ENCODE results near the gene RFX2.

Gene RFX2

GRCh38 chr19:5997371-5997770, 112.9 kb downstream of the RFX2 start:
- Histone ChIP-seq H3K4me3 (ENCODE audit: low read depth in 1 of 2, low read length in 1 of 2) (no peak overlapping the region), H3K36me3 (peaks cover 93% of the 10 kb centered on the region), H3K4me1 (ENCODE audit: control insufficient read depth in 1 of 2, insufficient read depth in 1 of 2, low read depth in 1 of 2, low read length in 1 of 2) (no peaks in the 10 kb centered on the region), H3K9me3 (no peaks in the 10 kb centered on the region), H3K27ac (no peak overlapping the region), H3K27me3 (no peaks in the 10 kb centered on the region)
- no peak for TF ChIP-seq CTCF (IDR thresholded peaks at IDR 0.05)

DNA sequence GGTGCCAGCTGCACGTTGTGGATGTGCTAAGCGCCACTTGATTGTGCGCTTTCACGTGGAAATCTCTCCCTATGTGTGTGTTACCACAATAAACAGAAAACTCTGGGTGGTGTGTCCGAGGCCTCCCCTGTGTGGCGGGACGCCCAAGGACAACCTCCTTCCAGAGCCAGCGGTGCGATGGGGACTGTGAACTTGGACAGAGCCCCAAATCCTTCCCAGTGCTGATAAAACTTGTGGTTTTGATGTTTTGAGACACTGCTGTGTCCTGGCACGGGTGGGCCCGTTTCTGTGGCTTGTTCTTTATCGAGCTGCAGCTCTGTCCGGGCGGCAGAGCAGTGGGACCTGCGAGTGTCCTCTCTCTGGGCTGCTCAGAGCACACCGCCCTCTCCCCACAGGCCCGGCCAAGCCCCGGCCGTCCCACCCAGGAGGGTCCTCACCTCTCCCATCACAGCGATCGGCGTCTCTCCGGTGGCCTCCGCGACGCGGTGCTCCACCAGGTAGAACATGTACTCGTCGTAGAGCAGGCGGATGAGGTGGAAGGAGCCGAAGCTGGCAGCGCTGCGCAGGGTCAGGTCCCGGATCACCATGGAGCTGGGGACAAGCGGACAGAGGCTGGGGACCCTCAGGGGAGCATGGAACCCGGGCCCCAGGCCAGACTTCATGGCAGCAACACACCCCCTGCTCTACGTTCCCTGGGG, 113.5 kb downstream of the RFX2 start:
- no peaks in the 10 kb centered on the region for H3K27me3 ChIP-seq
- no peak for TF ChIP-seq CTCF (IDR thresholded peaks at IDR 0.05)
- H3K36me3 ChIP-seq, result peaks cover 92% of the 10 kb centered on the region
- H3K4me3 ChIP-seq (ENCODE audit: low read depth in 1 of 2, low read length in 1 of 2), result no peak overlapping the region
- H3K27ac ChIP-seq, result no peak overlapping the region
- no peaks in the 10 kb centered on the region for H3K9me3 ChIP-seq
- no peaks in the 10 kb centered on the region for H3K4me1 ChIP-seq (ENCODE audit: control insufficient read depth in 1 of 2, insufficient read depth in 1 of 2, low read depth in 1 of 2, low read length in 1 of 2)

DNA sequence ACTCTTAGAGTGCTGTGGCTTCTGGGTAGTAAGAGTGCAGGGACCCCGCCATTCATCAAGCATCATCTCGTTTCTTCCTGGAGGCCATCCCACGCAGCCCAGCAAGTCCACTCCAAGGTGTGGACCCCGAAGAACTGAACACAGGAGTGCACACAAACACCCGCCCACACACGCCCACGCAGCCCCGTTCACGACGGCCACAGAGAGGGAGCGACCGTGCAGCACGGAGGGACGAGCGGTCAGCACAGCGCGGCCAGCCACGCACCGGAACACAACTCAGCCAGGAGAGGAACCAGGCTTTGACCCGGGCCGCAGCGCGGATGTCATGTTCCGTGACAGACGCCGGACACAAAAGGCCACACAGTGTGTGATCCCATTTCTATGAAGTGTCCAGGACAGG, 114.2 kb downstream of the RFX2 start:
- Histone ChIP-seq H3K27ac (no peak overlapping the region), H3K4me3 (ENCODE audit: low read depth in 1 of 2, low read length in 1 of 2) (no peak overlapping the region), H3K9me3 (no peaks in the 10 kb centered on the region), H3K27me3 (no peaks in the 10 kb centered on the region), H3K4me1 (ENCODE audit: control insufficient read depth in 1 of 2, insufficient read depth in 1 of 2, low read depth in 1 of 2, low read length in 1 of 2) (no peaks in the 10 kb centered on the region), H3K36me3 (peaks cover 85% of the 10 kb centered on the region)
- no peak for TF ChIP-seq CTCF (IDR thresholded peaks at IDR 0.05)

- TF ChIP-seq CTCF (IDR thresholded peaks at IDR 0.05), result no peak
- Histone ChIP-seq H3K4me1 (ENCODE audit: control insufficient read depth in 1 of 2, insufficient read depth in 1 of 2, low read depth in 1 of 2, low read length in 1 of 2) (no peaks in the 10 kb centered on the region), H3K9me3 (no peaks in the 10 kb centered on the region), H3K27ac (no peak overlapping the region), H3K4me3 (ENCODE audit: low read depth in 1 of 2, low read length in 1 of 2) (no peak overlapping the region), H3K27me3 (no peaks in the 10 kb centered on the region), H3K36me3 (peaks cover 80% of the 10 kb centered on the region)
Observed at GRCh38 chr19:5995606-5996005, 114.7 kb downstream of the RFX2 start.

DNA sequence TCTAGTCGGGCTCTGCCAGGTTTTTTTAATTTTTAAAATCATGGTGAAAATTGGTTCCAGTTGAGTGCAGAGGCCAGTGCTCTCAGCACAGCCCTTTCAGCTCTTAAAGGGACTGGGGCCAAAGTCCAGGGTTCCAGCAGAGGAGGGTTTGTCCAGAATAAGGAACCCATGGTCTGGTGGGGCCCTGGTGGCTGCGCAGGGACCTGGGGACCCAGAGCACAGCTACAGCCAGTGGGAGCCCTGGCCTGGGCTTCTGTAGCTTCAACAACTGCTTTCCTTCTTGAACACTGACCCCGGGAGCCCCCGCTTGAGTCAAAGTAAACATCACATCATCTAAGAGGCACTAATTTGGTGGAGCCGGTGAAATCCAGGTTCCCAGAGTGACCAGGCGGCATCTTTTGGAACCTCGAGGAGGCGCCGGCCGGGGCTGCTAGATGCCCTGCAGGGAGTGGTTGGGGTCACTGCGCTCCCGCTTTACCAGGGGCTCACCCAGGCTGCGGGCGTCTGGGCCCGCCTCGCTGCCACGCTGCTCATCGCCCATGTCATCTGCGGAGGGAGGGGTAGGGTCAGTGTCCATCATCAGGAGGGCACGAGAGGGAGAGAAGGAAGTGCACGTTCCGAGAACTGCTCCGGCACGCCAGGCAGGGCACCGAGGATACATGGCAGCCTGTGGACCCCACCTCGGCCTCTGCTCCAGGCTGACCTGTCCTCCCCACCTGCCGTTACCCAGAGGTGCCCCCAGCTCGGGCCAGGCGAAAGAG, 115.7 kb downstream of the RFX2 start:
- Histone ChIP-seq H3K27me3 (no peaks in the 10 kb centered on the region), H3K9me3 (no peaks in the 10 kb centered on the region), H3K36me3 (peaks cover 70% of the 10 kb centered on the region), H3K4me3 (ENCODE audit: low read depth in 1 of 2, low read length in 1 of 2) (no peak overlapping the region), H3K4me1 (ENCODE audit: control insufficient read depth in 1 of 2, insufficient read depth in 1 of 2, low read depth in 1 of 2, low read length in 1 of 2) (no peaks in the 10 kb centered on the region), H3K27ac (no peak overlapping the region)
- no peak for TF ChIP-seq CTCF (IDR thresholded peaks at IDR 0.05)
